SK-N-SH treated with all-trans-retinoic acid at 6 μM for 48 hours (cell line): Measurements from ENCODE around the gene CLEC16A.

Experiments
- TOX ChIP-seq: fragments of 250-450 bp; sonication (Bioruptor Pico); IDR thresholded peaks from 2 replicates; pipeline ENCODE4 v1.8.0; 2021; ENCODE audit warnings: mild to moderate bottlenecking, moderate library complexity, borderline replicate concordance
- ZFP30 ChIP-seq: fragments of 450-650 bp; formaldehyde crosslinking; IDR thresholded peaks from 2 replicates; pipeline ENCODE4 v1.5.0; 2022; ENCODE audit warnings: mild to moderate bottlenecking, moderate library complexity

GRCh38 chr16:11114366-11115164, 170.2 kb downstream of the CLEC16A start:
- TF ChIP-seq TOX (CRISPR knock-in tag) (no peak), ZFP30 (no peak)
